Lower leg skin (tissue), 3 donors: Measurements from ENCODE around the gene SUMF1.

Source experiments
- CTCF ChIP-seq, 3 donors: fragments of 450-650 bp; IDR thresholded peaks; one replicate each; pipeline ENCODE4 v1.5.1; 2016; ENCODE audit warnings: antibody characterized with exemption in 3 of 3, mild to moderate bottlenecking in 3 of 3, moderate library complexity in 2 of 3
- POLR2A ChIP-seq, 2 donors: fragments of 450-650 bp; IDR thresholded peaks; one replicate each; pipeline ENCODE4 v1.6.1; 2016 to 2017; ENCODE audit warnings: antibody characterized with exemption in 2 of 2, mild to moderate bottlenecking in 1 of 2, moderate library complexity in 1 of 2

- TF ChIP-seq CTCF (IDR thresholded peaks at IDR 0.05) (no peak), POLR2A (IDR thresholded peaks at IDR 0.05) (no peak)
These were observed 41.2 kb upstream of the SUMF1 start for GRCh38 chr3:4508048-4508981.
